ENCODE results near the gene R3HDM2. TPM values are rescaled to one million over a fixed set of nuclear protein-coding genes. Genes with fewer than 3 reads are reported as not detected.

R3HDM2 gene
- total RNA-seq, 1 experiment from 2014 or later, result 64.0 TPM

- CTCF ChIA-PET, result no interaction called here
- Histone ChIP-seq H3K27me3 (replicated peaks; ENCODE audit: insufficient read depth, low read depth, low read length, poor library complexity) (peaks cover under 1% of the 10 kb centered on the region), H3K9me3 (ENCODE audit: low read depth, low read length, poor library complexity, severe bottlenecking) (no peaks in the 10 kb centered on the region), H3K4me3 (ENCODE audit: low read depth, low read length, poor library complexity, severe bottlenecking) (no peak overlapping the region), H3K27ac (ENCODE audit: low read depth, low read length, poor library complexity, severe bottlenecking) (no peak overlapping the region), H3K36me3 (ENCODE audit: insufficient read depth, low read length, poor library complexity, severe bottlenecking) (no peaks in the 10 kb centered on the region), H3K4me1 (ENCODE audit: insufficient read depth, low read length, poor library complexity, severe bottlenecking) (peaks cover 4% of the 10 kb centered on the region)
- no peak for TF ChIP-seq CTCF (conservative IDR thresholded peaks at IDR 0.05; ENCODE audit: low read depth, low read length)
- TF ChIP-seq EZH2 (IDR thresholded peaks at IDR 0.05; ENCODE audit: borderline replicate concordance, low read depth, low read length, poor library complexity, severe bottlenecking), result no peak
- DNase-seq (ENCODE audit: low spot score), result no peak
- BruUV-seq (replicated peaks), result no TSS peak
- intact Hi-C loops (cut with micrococcal nuclease; ENCODE audit: unreplicated experiment), result no loop called here
- POLR2A ChIA-PET (ENCODE audit: low non-redundant PET), result no interaction called here
Measured at GRCh38 chr12:57247041-57247440, 183.8 kb downstream of the R3HDM2 start.

GRCh38 chr12:57244312-57244696, 186.5 kb downstream of the R3HDM2 start:
- intact Hi-C loops (cut with micrococcal nuclease; ENCODE audit: unreplicated experiment), result loop anchor here (5.0 kb wide), 1 partner anchor 117 kb away; the partner anchor contains the start of gene LRP1
- Histone ChIP-seq H3K27ac (ENCODE audit: low read depth, low read length, poor library complexity, severe bottlenecking) (no peak overlapping the region), H3K27me3 (replicated peaks; ENCODE audit: insufficient read depth, low read depth, low read length, poor library complexity) (peaks cover 12% of the 10 kb centered on the region), H3K4me3 (ENCODE audit: low read depth, low read length, poor library complexity, severe bottlenecking) (no peak overlapping the region), H3K4me1 (ENCODE audit: insufficient read depth, low read length, poor library complexity, severe bottlenecking) (peaks cover 26% of the 10 kb centered on the region), H3K36me3 (ENCODE audit: insufficient read depth, low read length, poor library complexity, severe bottlenecking) (no peaks in the 10 kb centered on the region), H3K9me3 (ENCODE audit: low read depth, low read length, poor library complexity, severe bottlenecking) (no peaks in the 10 kb centered on the region)
- TF ChIP-seq EZH2 (IDR thresholded peaks at IDR 0.05; ENCODE audit: borderline replicate concordance, low read depth, low read length, poor library complexity, severe bottlenecking) (no peak), CTCF (conservative IDR thresholded peaks at IDR 0.05; ENCODE audit: low read depth, low read length) (no peak)
- DNase-seq (ENCODE audit: low spot score), result no peak
- CTCF ChIA-PET, result interaction anchor here (2.3 kb wide), 1 partner anchor 30 kb away, joined by 50 read pairs; no protein-coding TSS in a partner anchor
- POLR2A ChIA-PET (ENCODE audit: low non-redundant PET), result interaction anchor here (0.5 kb wide), 1 partner anchor 258 kb away, joined by 3 read pairs; no protein-coding TSS in a partner anchor
- BruUV-seq (replicated peaks), result no TSS peak

GRCh38 chr12:57243521-57244311, 187.1 kb downstream of the R3HDM2 start:
- no TSS peak for BruUV-seq (replicated peaks)
- Histone ChIP-seq H3K4me1 (ENCODE audit: insufficient read depth, low read length, poor library complexity, severe bottlenecking) (peaks cover 31% of the 10 kb centered on the region), H3K27ac (ENCODE audit: low read depth, low read length, poor library complexity, severe bottlenecking) (peak overlapping the region; percentile 49), H3K4me3 (ENCODE audit: low read depth, low read length, poor library complexity, severe bottlenecking) (peak overlapping the region; percentile 50), H3K27me3 (replicated peaks; ENCODE audit: insufficient read depth, low read depth, low read length, poor library complexity) (peaks cover 12% of the 10 kb centered on the region), H3K36me3 (ENCODE audit: insufficient read depth, low read length, poor library complexity, severe bottlenecking) (no peaks in the 10 kb centered on the region), H3K9me3 (ENCODE audit: low read depth, low read length, poor library complexity, severe bottlenecking) (no peaks in the 10 kb centered on the region)
- TF ChIP-seq EZH2 (IDR thresholded peaks at IDR 0.05; ENCODE audit: borderline replicate concordance, low read depth, low read length, poor library complexity, severe bottlenecking) (no peak), CTCF (conservative IDR thresholded peaks at IDR 0.05; ENCODE audit: low read depth, low read length) (peak; percentile 90)
- DNase-seq (ENCODE audit: low spot score), result peak; percentile 93
- intact Hi-C loops (cut with micrococcal nuclease; ENCODE audit: unreplicated experiment), result loop anchor here (1.0 to 5.0 kb wide), 2 partner anchors 30 to 116 kb away; partner anchors contain the start of gene LRP1
- ChIA-PET POLR2A (ENCODE audit: low non-redundant PET) (interaction anchor here (0.5 to 0.6 kb wide), 3 partner anchors 8 to 258 kb away, joined by 3 to 17 read pairs (median 7); no protein-coding TSS in a partner anchor), CTCF (interaction anchor here (0.5 to 2.3 kb wide), 17 partner anchors 14 to 758 kb away, joined by 3 to 50 read pairs (median 7); partner anchors contain the start of genes LRP1, NEMP1 and SHMT2)

Data from A673 (cell line).